K562 (cell line): ENCODE results near the gene PRKX. TPM values are rescaled to one million over a fixed set of nuclear protein-coding genes. Genes with fewer than 3 reads are reported as not detected.

Experiments
- ATAC-seq: fragments of 200-7000 bp; cut with Tn5 transposase; 3 replicates; pipeline ENCODE4 v1.9.1; 2020; ENCODE audit warnings: moderate library complexity
- BruUV-seq: library from RNA; stranded (reverse); fragments of 400-500 nt; replicated peaks from 2 replicates; lab custom pipeline; 2021; lab: Mats Ljungman, UMichigan
- CTCF ChIA-PET: fragments of 300-600 bp; formaldehyde crosslinking; extraction: SDS; loops from one replicate; lab custom pipeline; 2021; ENCODE audit warnings: low intra/inter-chr PET ratio; lab: Yijun Ruan, JAX
- POLR2A ChIA-PET: fragments of 300-600, 350-650 bp; sonication (Branson Sonifier 250); formaldehyde crosslinking; extraction: SDS; loops from one replicate; lab custom pipeline; 2021; ENCODE audit warnings: antibody characterized with exemption, inconsistent platforms; lab: Yijun Ruan, JAX
- DNase-seq, 4 experiments: peaks; one replicate each; pipeline versions ENCODE4 v3.0.0 to v3.0.0-alpha.2; 2011 to 2018; ENCODE audit warnings: low spot score in 3 of 4, mixed read lengths in 3 of 4; ENCODE audit errors: extremely low read depth in 1 of 4
- FAIRE-seq: peaks from 2 replicates; lab custom pipeline; 2011; peaks lifted over from hg19 to GRCh38; lab: Jason Lieb, UNC
- H2AFZ ChIP-seq: 2 replicates; pipeline ENCODE4 v1.6.0; 2011; ENCODE audit warnings: low read depth, low read length, control low read depth, inconsistent platforms
- H3K27ac ChIP-seq: fragments of 200-600 bp; 3 replicates; pipeline ENCODE4 v1.8.0; 2011; ENCODE audit warnings: low read depth, mild to moderate bottlenecking, control low read depth, inconsistent platforms, low read length, moderate library complexity, mixed read lengths; ENCODE audit errors: extremely low read depth
- H3K27me3 ChIP-seq, 2 experiments: fragments of 300-600 bp in 1 of 2; 2 replicates in 1 of 2; 3 replicates in 1 of 2; pipeline versions ENCODE4 v1.6.0 to v1.8.0; 2011; ENCODE audit warnings: inconsistent platforms in 2 of 2, low read length in 2 of 2, mild to moderate bottlenecking in 1 of 2, mixed read lengths in 1 of 2, moderate library complexity in 1 of 2; ENCODE audit not compliant: control insufficient read depth in 2 of 2, insufficient read depth in 2 of 2
- H3K36me3 ChIP-seq: fragments of 300-600 bp; 3 replicates; pipeline ENCODE4 v1.8.0; 2011; ENCODE audit warnings: mild to moderate bottlenecking, low read length, inconsistent platforms; ENCODE audit not compliant: control insufficient read depth, insufficient read depth
- H3K4me1 ChIP-seq, 2 experiments: fragments of 200-600 bp in 1 of 2; replicated peaks in 1 of 2; 2 replicates in 1 of 2; 3 replicates in 1 of 2; pipeline versions ENCODE4 v1.5.1 to v1.8.0; 2011; ENCODE audit warnings: inconsistent platforms in 2 of 2, low read length in 2 of 2, mild to moderate bottlenecking in 1 of 2, mixed read lengths in 1 of 2, moderate library complexity in 1 of 2; ENCODE audit not compliant: control insufficient read depth in 2 of 2, insufficient read depth in 2 of 2
- H3K4me2 ChIP-seq: 2 replicates; pipeline ENCODE4 v1.6.1; 2011; ENCODE audit warnings: low read length, control low read depth, inconsistent platforms, mixed read lengths; ENCODE audit not compliant: insufficient read depth
- H3K4me3 ChIP-seq: fragments of 200-600 bp; sonication (generic), shearing (Covaris generic); 2 replicates; pipeline ENCODE4 v1.5.1; 2016; ENCODE audit warnings: control low read depth, inconsistent platforms
- H3K79me2 ChIP-seq: fragments of 200-600 bp; 3 replicates; pipeline ENCODE4 v1.8.0; 2011; ENCODE audit warnings: low read length, inconsistent platforms; ENCODE audit not compliant: control insufficient read depth, insufficient read depth
- H3K9ac ChIP-seq, 2 experiments: 2 replicates each; pipeline versions ENCODE4 v1.6.0 to v1.6.1; 2011; ENCODE audit warnings: low read depth in 2 of 2, low read length in 2 of 2, control low read depth in 1 of 2, inconsistent platforms in 1 of 2, mild to moderate bottlenecking in 1 of 2, mixed read lengths in 1 of 2; ENCODE audit not compliant: insufficient read depth in 1 of 2
- H3K9me1 ChIP-seq: one replicate; pipeline ENCODE4 v1.6.0; 2011; ENCODE audit warnings: inconsistent platforms, mild to moderate bottlenecking, low read length, moderate library complexity; ENCODE audit not compliant: control insufficient read depth, insufficient read depth
- H3K9me3 ChIP-seq: replicated peaks from 2 replicates; pipeline ENCODE4 v1.5.1; 2011; ENCODE audit warnings: low read depth, low read length, inconsistent platforms; ENCODE audit not compliant: control insufficient read depth, insufficient read depth
- H4K20me1 ChIP-seq: replicated peaks from 2 replicates; pipeline ENCODE4 v1.6.1; 2011; ENCODE audit warnings: low read length, inconsistent platforms, mixed read lengths; ENCODE audit not compliant: control insufficient read depth, insufficient read depth
- E4F1 ChIP-seq: fragments of 250-450 bp; sonication (Bioruptor Pico); IDR thresholded peaks from 2 replicates; pipeline ENCODE4 v1.5.0; 2021; ENCODE audit warnings: mild to moderate bottlenecking, borderline replicate concordance
- FOXM1 ChIP-seq, 2 experiments: fragments of 450-650 bp in 1 of 2; sonication (generic) in 1 of 2; formaldehyde crosslinking in 1 of 2; IDR thresholded peaks; 2 replicates each; pipeline versions ENCODE4 v1.6.1 to v1.9.0; 2017 to 2022; ENCODE audit warnings: low read depth in 2 of 2, mild to moderate bottlenecking in 2 of 2, missing genetic modification reagents in 1 of 2, moderate library complexity in 1 of 2
- NFIC ChIP-seq: fragments of 450-650 bp; IDR thresholded peaks from 2 replicates; pipeline ENCODE4 v1.6.1; 2017; ENCODE audit warnings: mild to moderate bottlenecking, inconsistent platforms
- NONO ChIP-seq, 2 experiments: fragments of 200-400 bp in 1 of 2; fragments of 450-650 bp in 1 of 2; formaldehyde crosslinking in 1 of 2; IDR thresholded peaks; 2 replicates each; pipeline ENCODE4 v1.6.1; 2017; ENCODE audit warnings: low read depth in 2 of 2, mild to moderate bottlenecking in 2 of 2, moderate library complexity in 2 of 2, low read length in 1 of 2
- PREB ChIP-seq: sonication (generic); formaldehyde crosslinking; IDR thresholded peaks from 2 replicates; pipeline ENCODE4 v1.8.1; 2023; ENCODE audit warnings: mild to moderate bottlenecking, missing genetic modification reagents
- ZNF146 ChIP-seq: IDR thresholded peaks from one replicate; pipeline ENCODE4 v1.6.1; 2018; ENCODE audit warnings: missing compliant biosample characterization; ENCODE audit not compliant: unreplicated experiment
- WGBS: fragments of 100-300 bp; shearing (Covaris generic); methylation state at CpG from one replicate; pipeline ENCODE4 v1.1.6; 2016; ENCODE audit warnings: low coverage, mixed read lengths; ENCODE audit not compliant: insufficient coverage; ENCODE audit errors: missing lambda C conversion rate; 5-methylcytosine and 5-hydroxymethylcytosine counted together
- in situ Hi-C: fragments of 300-500 bp; cut with MboI; formaldehyde crosslinking; loops from 4 replicates; pipeline ENCODE4 v1.15.0; 2018; ENCODE audit warnings: inconsistent platforms, mixed read lengths
- intact Hi-C: fragments of 100-400 bp; cut with micrococcal nuclease; formaldehyde crosslinking; loops from 2 replicates; pipeline ENCODE4 v1.14.2; 2022
- polyA plus RNA-seq, 8 experiments: library from polyadenylated mRNA; depleted of rRNA in 4 of 8; stranded (reverse) in 5 of 8; unstranded in 3 of 8; fragments of >200 nt; fragmentation: Nextera tagmentation in 2 of 8; fragmentation: Illumina TruSeq in 1 of 8; extraction: Ambion mirVana in 2 of 8; extraction: Trizol in 1 of 8; gene quantifications; 2 replicates each; pipeline versions ENCODE4 v1.2.1 to v1.2.3, GENCODE V29; 2011 to 2014; ENCODE audit warnings: inconsistent platforms in 1 of 8, missing spikeins in 1 of 8
- total RNA-seq, 7 experiments: library from RNA; depleted of rRNA in 6 of 7; stranded (reverse); fragments of >200 nt in 6 of 7; fragmentation: Illumina TruSeq in 2 of 7; extraction: Trizol in 2 of 7; gene quantifications; 2 replicates each; pipeline versions ENCODE4 v1.2.1 to v1.2.3, GENCODE V29; 2011 to 2021; ENCODE audit warnings: low replicate concordance in 1 of 7
- TF ChIP-seq, protein P1 (sequence below): IDR thresholded peaks from 2 replicates; pipeline ENCODE4 v1.6.1; 2011; ENCODE audit not compliant: insufficient read length; ENCODE audit errors: extremely low read depth
- TF ChIP-seq, protein P2 (sequence below): sonication (generic); formaldehyde crosslinking; IDR thresholded peaks from 2 replicates; pipeline ENCODE4 v1.8.1; 2023; ENCODE audit warnings: missing genetic modification reagents, mild to moderate bottlenecking, borderline replicate concordance
- TF ChIP-seq, protein P3 (sequence below): IDR thresholded peaks from 2 replicates; pipeline ENCODE4 v1.6.1; 2011; ENCODE audit warnings: borderline replicate concordance, low read depth, mild to moderate bottlenecking, moderate library complexity, low read length; ENCODE audit not compliant: insufficient read depth, poor library complexity, severe bottlenecking

The PRKX gene
- total and polyA plus RNA-seq, 9 of the 15 experiments (the other 6 are each of a cell fraction or from before 2014, with no cell fraction given): 3.3 to 29.4 (median 23.7) TPM

DNA sequence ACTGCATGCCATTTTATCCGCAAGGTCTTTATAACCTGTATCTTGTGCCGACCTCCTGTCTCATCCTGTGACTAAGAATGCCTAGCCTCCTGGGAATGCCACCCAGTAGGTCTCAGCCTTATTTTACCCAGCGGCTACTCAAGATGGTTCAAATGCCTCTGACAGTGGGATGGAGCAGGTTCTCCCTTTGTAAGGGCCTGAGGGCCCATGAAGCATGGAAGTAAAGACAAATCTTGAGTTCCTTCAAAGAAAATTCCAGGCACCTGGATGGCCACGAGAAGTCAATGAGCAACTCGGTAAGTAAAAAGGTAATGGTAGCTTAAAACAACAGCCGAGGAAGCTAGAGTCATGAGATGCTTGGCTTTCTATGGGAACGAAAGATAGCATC is 19.6 kb upstream of the PRKX start:
- FAIRE-seq: no peak
- Histone ChIP-seq H3K79me2 (no peaks in the 10 kb centered on the region), H3K4me1 (no peaks in the 10 kb centered on the region; a peak in 2 of 5 replicates), H3K9me1 (no peaks in the 10 kb centered on the region), H3K9ac (no peak overlapping the region), H3K27me3 (no peaks in the 10 kb centered on the region), H3K27ac (no peak overlapping the region), H3K36me3 (no peaks in the 10 kb centered on the region), H2AFZ (no peak overlapping the region; the same call in 1 of the 2 replicates), H3K4me3 (no peak overlapping the region), H4K20me1 (no peaks in the 10 kb centered on the region), H3K9me3 (no peaks in the 10 kb centered on the region)
- intact Hi-C loops: no loop called here
- whole genome bisulfite sequencing: 77% methylated on average over 5 of the region's 7 CpGs
- no peak for ATAC-seq
- ChIA-PET POLR2A (no interaction called here), CTCF (no interaction called here)
- no peak for DNase-seq
- TF ChIP-seq, protein P1, sequence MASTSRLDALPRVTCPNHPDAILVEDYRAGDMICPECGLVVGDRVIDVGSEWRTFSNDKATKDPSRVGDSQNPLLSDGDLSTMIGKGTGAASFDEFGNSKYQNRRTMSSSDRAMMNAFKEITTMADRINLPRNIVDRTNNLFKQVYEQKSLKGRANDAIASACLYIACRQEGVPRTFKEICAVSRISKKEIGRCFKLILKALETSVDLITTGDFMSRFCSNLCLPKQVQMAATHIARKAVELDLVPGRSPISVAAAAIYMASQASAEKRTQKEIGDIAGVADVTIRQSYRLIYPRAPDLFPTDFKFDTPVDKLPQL: no peak
- TF ChIP-seq NFIC: no peak
- TF ChIP-seq FOXM1 (IDR thresholded peaks at IDR 0.05; ENCODE audit: low read depth): no peak
- no peak for TF ChIP-seq FOXM1 (CRISPR knock-in tag; IDR thresholded peaks at IDR 0.05; ENCODE audit: low read depth)
- TF ChIP-seq, protein P2, sequence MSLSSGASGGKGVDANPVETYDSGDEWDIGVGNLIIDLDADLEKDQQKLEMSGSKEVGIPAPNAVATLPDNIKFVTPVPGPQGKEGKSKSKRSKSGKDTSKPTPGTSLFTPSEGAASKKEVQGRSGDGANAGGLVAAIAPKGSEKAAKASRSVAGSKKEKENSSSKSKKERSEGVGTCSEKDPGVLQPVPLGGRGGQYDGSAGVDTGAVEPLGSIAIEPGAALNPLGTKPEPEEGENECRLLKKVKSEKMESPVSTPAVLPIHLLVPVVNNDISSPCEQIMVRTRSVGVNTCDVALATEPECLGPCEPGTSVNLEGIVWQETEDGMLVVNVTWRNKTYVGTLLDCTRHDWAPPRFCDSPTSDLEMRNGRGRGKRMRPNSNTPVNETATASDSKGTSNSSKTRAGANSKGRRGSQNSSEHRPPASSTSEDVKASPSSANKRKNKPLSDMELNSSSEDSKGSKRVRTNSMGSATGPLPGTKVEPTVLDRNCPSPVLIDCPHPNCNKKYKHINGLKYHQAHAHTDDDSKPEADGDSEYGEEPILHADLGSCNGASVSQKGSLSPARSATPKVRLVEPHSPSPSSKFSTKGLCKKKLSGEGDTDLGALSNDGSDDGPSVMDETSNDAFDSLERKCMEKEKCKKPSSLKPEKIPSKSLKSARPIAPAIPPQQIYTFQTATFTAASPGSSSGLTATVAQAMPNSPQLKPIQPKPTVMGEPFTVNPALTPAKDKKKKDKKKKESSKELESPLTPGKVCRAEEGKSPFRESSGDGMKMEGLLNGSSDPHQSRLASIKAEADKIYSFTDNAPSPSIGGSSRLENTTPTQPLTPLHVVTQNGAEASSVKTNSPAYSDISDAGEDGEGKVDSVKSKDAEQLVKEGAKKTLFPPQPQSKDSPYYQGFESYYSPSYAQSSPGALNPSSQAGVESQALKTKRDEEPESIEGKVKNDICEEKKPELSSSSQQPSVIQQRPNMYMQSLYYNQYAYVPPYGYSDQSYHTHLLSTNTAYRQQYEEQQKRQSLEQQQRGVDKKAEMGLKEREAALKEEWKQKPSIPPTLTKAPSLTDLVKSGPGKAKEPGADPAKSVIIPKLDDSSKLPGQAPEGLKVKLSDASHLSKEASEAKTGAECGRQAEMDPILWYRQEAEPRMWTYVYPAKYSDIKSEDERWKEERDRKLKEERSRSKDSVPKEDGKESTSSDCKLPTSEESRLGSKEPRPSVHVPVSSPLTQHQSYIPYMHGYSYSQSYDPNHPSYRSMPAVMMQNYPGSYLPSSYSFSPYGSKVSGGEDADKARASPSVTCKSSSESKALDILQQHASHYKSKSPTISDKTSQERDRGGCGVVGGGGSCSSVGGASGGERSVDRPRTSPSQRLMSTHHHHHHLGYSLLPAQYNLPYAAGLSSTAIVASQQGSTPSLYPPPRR (CRISPR knock-in tag): no peak
- no peak for TF ChIP-seq ZNF146 (CRISPR knock-in tag)
- no peak for TF ChIP-seq NONO (IDR thresholded peaks at IDR 0.05; ENCODE audit: low read depth in 2 of 2, low read length in 1 of 2)
- TF ChIP-seq, protein P3, sequence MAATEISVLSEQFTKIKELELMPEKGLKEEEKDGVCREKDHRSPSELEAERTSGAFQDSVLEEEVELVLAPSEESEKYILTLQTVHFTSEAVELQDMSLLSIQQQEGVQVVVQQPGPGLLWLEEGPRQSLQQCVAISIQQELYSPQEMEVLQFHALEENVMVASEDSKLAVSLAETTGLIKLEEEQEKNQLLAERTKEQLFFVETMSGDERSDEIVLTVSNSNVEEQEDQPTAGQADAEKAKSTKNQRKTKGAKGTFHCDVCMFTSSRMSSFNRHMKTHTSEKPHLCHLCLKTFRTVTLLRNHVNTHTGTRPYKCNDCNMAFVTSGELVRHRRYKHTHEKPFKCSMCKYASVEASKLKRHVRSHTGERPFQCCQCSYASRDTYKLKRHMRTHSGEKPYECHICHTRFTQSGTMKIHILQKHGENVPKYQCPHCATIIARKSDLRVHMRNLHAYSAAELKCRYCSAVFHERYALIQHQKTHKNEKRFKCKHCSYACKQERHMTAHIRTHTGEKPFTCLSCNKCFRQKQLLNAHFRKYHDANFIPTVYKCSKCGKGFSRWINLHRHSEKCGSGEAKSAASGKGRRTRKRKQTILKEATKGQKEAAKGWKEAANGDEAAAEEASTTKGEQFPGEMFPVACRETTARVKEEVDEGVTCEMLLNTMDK: no peak
- TF ChIP-seq PREB (CRISPR knock-in tag): no peak
- no peak for TF ChIP-seq E4F1 (CRISPR knock-in tag)
- TF ChIP-seq, all 486 proteins: peak for 0
- H3K4me2 ChIP-seq: no peak overlapping the region
- no TSS peak for BruUV-seq
- in situ Hi-C loops: no loop called here
